ENCODE measurements around the gene EXOSC3. TPM values are rescaled to one million over a fixed set of nuclear protein-coding genes. Genes with fewer than 3 reads are reported as not detected.

EXOSC3 gene
- total and polyA plus RNA-seq, 8 donors = 7.2 to 19.9 (median 13.8) TPM

GRCh38 chr9:37747271-37747753 is 37.6 kb downstream of the EXOSC3 start:
- ATAC-seq = peak; percentile 83 to 99 (median 97)
- H3K27me3 ChIP-seq = no peaks in the 10 kb centered on the region
- no peaks in the 10 kb centered on the region for H3K4me1 ChIP-seq
- intact Hi-C loops (cut with DNase I) = no loop called here
- no peaks in the 10 kb centered on the region for H3K9me3 ChIP-seq
- TF ChIP-seq, protein P1, sequence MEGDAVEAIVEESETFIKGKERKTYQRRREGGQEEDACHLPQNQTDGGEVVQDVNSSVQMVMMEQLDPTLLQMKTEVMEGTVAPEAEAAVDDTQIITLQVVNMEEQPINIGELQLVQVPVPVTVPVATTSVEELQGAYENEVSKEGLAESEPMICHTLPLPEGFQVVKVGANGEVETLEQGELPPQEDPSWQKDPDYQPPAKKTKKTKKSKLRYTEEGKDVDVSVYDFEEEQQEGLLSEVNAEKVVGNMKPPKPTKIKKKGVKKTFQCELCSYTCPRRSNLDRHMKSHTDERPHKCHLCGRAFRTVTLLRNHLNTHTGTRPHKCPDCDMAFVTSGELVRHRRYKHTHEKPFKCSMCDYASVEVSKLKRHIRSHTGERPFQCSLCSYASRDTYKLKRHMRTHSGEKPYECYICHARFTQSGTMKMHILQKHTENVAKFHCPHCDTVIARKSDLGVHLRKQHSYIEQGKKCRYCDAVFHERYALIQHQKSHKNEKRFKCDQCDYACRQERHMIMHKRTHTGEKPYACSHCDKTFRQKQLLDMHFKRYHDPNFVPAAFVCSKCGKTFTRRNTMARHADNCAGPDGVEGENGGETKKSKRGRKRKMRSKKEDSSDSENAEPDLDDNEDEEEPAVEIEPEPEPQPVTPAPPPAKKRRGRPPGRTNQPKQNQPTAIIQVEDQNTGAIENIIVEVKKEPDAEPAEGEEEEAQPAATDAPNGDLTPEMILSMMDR (IDR thresholded peaks at IDR 0.05) = peak; percentile 83 to 93 (median 86)
- no peak overlapping the region for H3K4me3 ChIP-seq
- no peak overlapping the region for H3K27ac ChIP-seq
- FAIRE-seq = no peak
- DNase-seq = peak in 5 of 6 donors; percentile 52 to 76 (median 57)
- WGBS, 2 donors = 11 to 19% methylated on average over 3 of the region's 3 CpGs
- no peaks in the 10 kb centered on the region for H3K36me3 ChIP-seq

- ATAC-seq (peak in 2 of 4 donors; percentile 6 to 12), FAIRE-seq (no peak), DNase-seq (no peak)
- Histone ChIP-seq H3K4me1 (no peaks in the 10 kb centered on the region), H3K27me3 (no peaks in the 10 kb centered on the region), H3K36me3 (no peaks in the 10 kb centered on the region), H3K9me3 (no peaks in the 10 kb centered on the region), H3K27ac (no peak overlapping the region), H3K4me3 (no peak overlapping the region)
- TF ChIP-seq, protein P1 (IDR thresholded peaks at IDR 0.05) = no peak
- WGBS, 2 donors = 72 to 79% methylated on average over 23 to 24 of the region's 24 CpGs
- intact Hi-C loops (cut with DNase I) = no loop called here
These were observed 38.2 kb downstream of the EXOSC3 start for GRCh38 chr9:37746448-37747270.

DNA sequence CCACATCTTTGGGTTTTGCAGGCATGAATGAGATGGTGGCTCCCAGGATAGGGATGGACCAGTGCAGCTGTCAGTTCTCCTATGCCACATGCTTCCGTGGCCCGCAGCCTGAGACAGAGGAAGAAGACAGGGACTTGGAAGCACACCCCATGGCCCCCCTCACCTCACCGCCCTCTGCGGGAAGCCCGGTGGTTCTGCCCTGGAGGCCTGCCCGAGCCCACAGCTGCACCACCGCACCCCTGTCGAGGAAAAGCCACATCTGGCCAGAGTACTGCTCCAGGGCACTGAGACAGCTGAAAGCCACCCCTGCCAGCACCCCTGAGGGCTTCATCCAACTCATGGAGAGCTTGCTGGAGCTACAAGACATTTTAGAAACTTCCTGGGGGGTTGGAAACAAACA is 38.9 kb downstream of the EXOSC3 start:
- ATAC-seq (no peak), DNase-seq (no peak), FAIRE-seq (no peak)
- Histone ChIP-seq H3K36me3 (no peaks in the 10 kb centered on the region), H3K4me3 (no peak overlapping the region), H3K4me1 (no peaks in the 10 kb centered on the region), H3K27ac (no peak overlapping the region), H3K27me3 (no peaks in the 10 kb centered on the region), H3K9me3 (no peaks in the 10 kb centered on the region)
- TF ChIP-seq, protein P1 (IDR thresholded peaks at IDR 0.05) = no peak
- WGBS, 2 donors = 79 to 85% methylated on average over 8 of the region's 8 CpGs
- intact Hi-C loops (cut with DNase I) = no loop called here

GRCh38 chr9:37740631-37741328 is 44.1 kb downstream of the EXOSC3 start:
- Histone ChIP-seq H3K4me3 (no peak overlapping the region), H3K27ac (no peak overlapping the region), H3K27me3 (no peaks in the 10 kb centered on the region), H3K9me3 (no peaks in the 10 kb centered on the region), H3K36me3 (no peaks in the 10 kb centered on the region), H3K4me1 (no peaks in the 10 kb centered on the region)
- TF ChIP-seq, protein P1 (IDR thresholded peaks at IDR 0.05) = no peak
- FAIRE-seq (no peak), ATAC-seq (no peak), DNase-seq (no peak)
- intact Hi-C loops (cut with DNase I) = no loop called here
- 76 to 81% methylated on average over 15 of the region's 15 CpGs for WGBS, 2 donors

All from pancreas (tissue), 10 donors.